IMR-90 (cell line): ENCODE measurements around the gene FGF3. TPM values are rescaled to one million over a fixed set of nuclear protein-coding genes. Genes with fewer than 3 reads are reported as not detected.

ENCODE experiments used
- ATAC-seq: fragments of 200-7000 bp; cut with Tn5 transposase; 2 replicates; pipeline ENCODE4 v1.9.1; 2020; ENCODE audit warnings: low read depth, mild to moderate bottlenecking, moderate library complexity
- BruUV-seq: library from RNA; stranded (reverse); fragments of 400-500 nt; replicated peaks from 2 replicates; lab custom pipeline; 2021; lab: Mats Ljungman, UMichigan
- CTCF ChIA-PET: fragments of 300-600 bp; formaldehyde crosslinking; extraction: SDS; loops from one replicate; lab custom pipeline; 2021; ENCODE audit warnings: antibody characterized with exemption; lab: Yijun Ruan, JAX
- POLR2A ChIA-PET: fragments of 300-600 bp; sonication (Branson Sonifier 250); formaldehyde crosslinking; loops from one replicate; lab custom pipeline; 2022; ENCODE audit warnings: antibody characterized with exemption; ENCODE audit not compliant: unreplicated experiment; lab: Charles Lee
- DNase-seq: peaks from one replicate; pipeline ENCODE4 v3.0.0; 2013
- H2AFZ ChIP-seq: replicated peaks from 2 replicates; pipeline ENCODE3; 2013; ENCODE audit warnings: low read length, mild to moderate bottlenecking; ENCODE audit not compliant: poor library complexity
- H2AK5ac ChIP-seq: 2 replicates; pipeline ENCODE4 v1.6.1; 2013; ENCODE audit warnings: low read depth, low read length, inconsistent platforms
- H2AK9ac ChIP-seq: replicated peaks from 2 replicates; pipeline ENCODE3; 2013; ENCODE audit warnings: mild to moderate bottlenecking, low read depth, low read length, moderate library complexity; ENCODE audit not compliant: poor library complexity
- H2BK120ac ChIP-seq: 2 replicates; pipeline ENCODE4 v1.6.1; 2013; ENCODE audit warnings: low read depth, low read length, inconsistent platforms
- H2BK15ac ChIP-seq: 3 replicates; pipeline ENCODE4 v1.6.1; 2013; ENCODE audit warnings: low read depth, low read length, inconsistent platforms
- H2BK20ac ChIP-seq: 2 replicates; pipeline ENCODE4 v1.6.1; 2013; ENCODE audit warnings: low read depth, mild to moderate bottlenecking, inconsistent platforms, low read length, moderate library complexity
- H2BK5ac ChIP-seq: 2 replicates; pipeline ENCODE4 v1.6.1; 2013; ENCODE audit warnings: mild to moderate bottlenecking, low read depth, low read length, inconsistent platforms; ENCODE audit not compliant: poor library complexity, severe bottlenecking
- H3K14ac ChIP-seq: replicated peaks from 2 replicates; pipeline ENCODE4 v1.6.1; 2013; ENCODE audit warnings: low read depth, low read length, inconsistent platforms
- H3K18ac ChIP-seq: 2 replicates; pipeline ENCODE4 v1.6.1; 2013; ENCODE audit warnings: low read depth, low read length, control low read depth
- H3K23ac ChIP-seq: 2 replicates; pipeline ENCODE4 v1.6.1; 2013; ENCODE audit warnings: low read depth, low read length, inconsistent platforms
- H3K27ac ChIP-seq: 2 replicates; pipeline ENCODE4 v1.5.1; 2013; ENCODE audit warnings: mild to moderate bottlenecking, control low read depth, low read length; ENCODE audit not compliant: insufficient read depth
- H3K27me3 ChIP-seq: 2 replicates; pipeline ENCODE4 v1.6.1; 2013; ENCODE audit warnings: low read length; ENCODE audit not compliant: control insufficient read depth, insufficient read depth
- H3K36me3 ChIP-seq: 2 replicates; pipeline ENCODE4 v1.6.1; 2013; ENCODE audit warnings: low read length, mixed read lengths; ENCODE audit not compliant: control insufficient read depth, insufficient read depth
- H3K4ac ChIP-seq: 2 replicates; pipeline ENCODE4 v1.6.1; 2013; ENCODE audit warnings: low read depth, low read length, inconsistent platforms
- H3K4me1 ChIP-seq: 2 replicates; pipeline ENCODE4 v1.6.1; 2013; ENCODE audit warnings: low read length, mixed read lengths; ENCODE audit not compliant: control insufficient read depth, insufficient read depth
- H3K4me2 ChIP-seq: 2 replicates; pipeline ENCODE4 v1.6.1; 2013; ENCODE audit warnings: low read depth, mild to moderate bottlenecking, control low read depth, low read length, moderate library complexity
- H3K4me3 ChIP-seq: 2 replicates; pipeline ENCODE4 v1.5.1; 2013; ENCODE audit warnings: low read depth, mild to moderate bottlenecking, control low read depth, low read length, moderate library complexity; ENCODE audit not compliant: insufficient read depth
- H3K56ac ChIP-seq: 2 replicates; pipeline ENCODE4 v1.6.1; 2013; ENCODE audit warnings: low read length, inconsistent platforms; ENCODE audit not compliant: insufficient read depth; ENCODE audit errors: extremely low read depth
- H3K79me1 ChIP-seq, 2 experiments: 2 replicates each; pipeline ENCODE4 v1.6.1; 2013; ENCODE audit warnings: low read length in 2 of 2, inconsistent platforms in 1 of 2, low read depth in 1 of 2
- H3K9ac ChIP-seq: 2 replicates; pipeline ENCODE4 v1.6.1; 2013; ENCODE audit warnings: low read depth, low read length, control low read depth
- H3K9me1 ChIP-seq: 2 replicates; pipeline ENCODE4 v1.6.1; 2013; ENCODE audit warnings: low read length, inconsistent platforms; ENCODE audit not compliant: insufficient read depth
- H3K9me3 ChIP-seq: 2 replicates; pipeline ENCODE4 v1.6.1; 2013; ENCODE audit warnings: low read length; ENCODE audit not compliant: control insufficient read depth, insufficient read depth
- H4K20me1 ChIP-seq: 2 replicates; pipeline ENCODE4 v1.6.1; 2013; ENCODE audit warnings: low read length, inconsistent platforms; ENCODE audit not compliant: insufficient read depth
- H4K5ac ChIP-seq: 2 replicates; pipeline ENCODE4 v1.6.1; 2013; ENCODE audit warnings: mild to moderate bottlenecking, low read depth, low read length, control low read depth
- H4K8ac ChIP-seq, 2 experiments: 2 replicates each; pipeline ENCODE4 v1.6.1; 2013; ENCODE audit warnings: low read depth in 2 of 2, low read length in 2 of 2, control low read depth in 1 of 2, inconsistent platforms in 1 of 2
- H4K91ac ChIP-seq: 2 replicates; pipeline ENCODE4 v1.6.1; 2013; ENCODE audit warnings: low read depth, low read length, inconsistent platforms; ENCODE audit not compliant: insufficient read depth
- BHLHE40 ChIP-seq: fragments of 150-350 bp; IDR thresholded peaks from 2 replicates; pipeline ENCODE4 v1.6.1; 2016; ENCODE audit warnings: mild to moderate bottlenecking, low read depth, low read length
- CEBPB ChIP-seq: IDR thresholded peaks from 2 replicates; pipeline ENCODE4 v1.6.1; 2012; ENCODE audit warnings: low read depth, low read length, improper control_type of control experiment
- ELK1 ChIP-seq: fragments of 150-350 bp; IDR thresholded peaks from 2 replicates; pipeline ENCODE4 v1.6.1; 2016; ENCODE audit warnings: low read depth, mild to moderate bottlenecking, low read length, moderate library complexity, borderline replicate concordance
- FOS ChIP-seq: fragments of 150-350 bp; IDR thresholded peaks from 2 replicates; pipeline ENCODE4 v1.6.1; 2016; ENCODE audit warnings: low read depth, low read length
- MAFK ChIP-seq: IDR thresholded peaks from 2 replicates; pipeline ENCODE4 v1.6.1; 2012; ENCODE audit warnings: low read depth, low read length, improper control_type of control experiment
- MAZ ChIP-seq: IDR thresholded peaks from 2 replicates; pipeline ENCODE4 v1.6.1; 2012; ENCODE audit warnings: low read depth, mild to moderate bottlenecking, low read length, improper control_type of control experiment, moderate library complexity, borderline replicate concordance
- MXI1 ChIP-seq: IDR thresholded peaks from 2 replicates; pipeline ENCODE4 v1.6.1; 2012; ENCODE audit warnings: low read depth, mild to moderate bottlenecking, low read length, moderate library complexity, borderline replicate concordance
- NFE2L2 ChIP-seq: fragments of 150-350 bp; IDR thresholded peaks from 2 replicates; pipeline ENCODE4 v1.6.1; 2016; ENCODE audit warnings: low read depth, mild to moderate bottlenecking, low read length
- POLR2A ChIP-seq: IDR thresholded peaks from 2 replicates; pipeline ENCODE4 v1.6.1; 2012; ENCODE audit warnings: mild to moderate bottlenecking, low read depth, low read length
- RAD21 ChIP-seq: IDR thresholded peaks from 2 replicates; pipeline ENCODE4 v1.6.1; 2012; ENCODE audit warnings: low read length, improper control_type of control experiment
- RCOR1 ChIP-seq: IDR thresholded peaks from 2 replicates; pipeline ENCODE4 v1.6.1; 2012; ENCODE audit warnings: mild to moderate bottlenecking, low read length, improper control_type of control experiment; ENCODE audit not compliant: insufficient replicate concordance
- RFX5 ChIP-seq: IDR thresholded peaks from 2 replicates; pipeline ENCODE4 v1.8.0; 2012; ENCODE audit warnings: low read depth, mild to moderate bottlenecking, low read length, moderate library complexity
- SMC3 ChIP-seq: fragments of 150-350 bp; IDR thresholded peaks from 2 replicates; pipeline ENCODE4 v1.6.1; 2016; ENCODE audit warnings: low read depth, mild to moderate bottlenecking, antibody characterized with exemption, low read length, moderate library complexity
- WGBS, 2 experiments: methylation state at CpG; one replicate each; pipeline versions ENCODE4 v1.1.5 to v1.1.7; 2013; ENCODE audit warnings: missing lambda C conversion rate in 2 of 2; ENCODE audit not compliant: insufficient read length in 1 of 2; ENCODE audit errors: extremely low coverage in 2 of 2; 5-methylcytosine and 5-hydroxymethylcytosine counted together
- dilution Hi-C: fragments of 300-500 bp; cut with HindIII; formaldehyde crosslinking; loops from one replicate; pipeline ENCODE4 v1.14.3; 2018; ENCODE audit warnings: low sequenced_read_pairs; ENCODE audit not compliant: unreplicated experiment
- in situ Hi-C: fragments of 300-500 bp; cut with MboI; formaldehyde crosslinking; loops from 3 replicates; pipeline ENCODE4 v1.14.3; 2019; ENCODE audit warnings: low sequenced_read_pairs, inconsistent platforms, mixed read lengths
- intact Hi-C: fragments of 100-400 bp; cut with micrococcal nuclease; formaldehyde crosslinking; loops from 2 replicates; pipeline ENCODE4 v1.10.0; 2022
- polyA plus RNA-seq, 3 experiments: library from polyadenylated mRNA; depleted of rRNA; stranded (reverse); fragments of >200 nt; gene quantifications; 2 replicates each; pipeline ENCODE4 v1.2.3, GENCODE V29; 2012; ENCODE audit warnings: low replicate concordance in 1 of 3
- total RNA-seq: library from RNA; depleted of rRNA; stranded (reverse); fragments of >200 nt; gene quantifications from 2 replicates; pipeline ENCODE4 v1.2.3, GENCODE V29; 2012
- TF ChIP-seq, protein P1 (sequence below): fragments of 150-350 bp; IDR thresholded peaks from 2 replicates; pipeline ENCODE4 v1.6.1; 2017; ENCODE audit warnings: mild to moderate bottlenecking, antibody characterized with exemption, low read length, low read depth
- TF ChIP-seq, protein P2 (sequence below): conservative IDR thresholded peaks from 2 replicates; pipeline ENCODE4 v1.5.1; 2012; ENCODE audit warnings: mild to moderate bottlenecking, low read depth, low read length, improper control_type of control experiment

The FGF3 gene
- total and polyA plus RNA-seq, 2 of the 4 experiments (the other 2 are of a cell fraction), result not detected

DNA sequence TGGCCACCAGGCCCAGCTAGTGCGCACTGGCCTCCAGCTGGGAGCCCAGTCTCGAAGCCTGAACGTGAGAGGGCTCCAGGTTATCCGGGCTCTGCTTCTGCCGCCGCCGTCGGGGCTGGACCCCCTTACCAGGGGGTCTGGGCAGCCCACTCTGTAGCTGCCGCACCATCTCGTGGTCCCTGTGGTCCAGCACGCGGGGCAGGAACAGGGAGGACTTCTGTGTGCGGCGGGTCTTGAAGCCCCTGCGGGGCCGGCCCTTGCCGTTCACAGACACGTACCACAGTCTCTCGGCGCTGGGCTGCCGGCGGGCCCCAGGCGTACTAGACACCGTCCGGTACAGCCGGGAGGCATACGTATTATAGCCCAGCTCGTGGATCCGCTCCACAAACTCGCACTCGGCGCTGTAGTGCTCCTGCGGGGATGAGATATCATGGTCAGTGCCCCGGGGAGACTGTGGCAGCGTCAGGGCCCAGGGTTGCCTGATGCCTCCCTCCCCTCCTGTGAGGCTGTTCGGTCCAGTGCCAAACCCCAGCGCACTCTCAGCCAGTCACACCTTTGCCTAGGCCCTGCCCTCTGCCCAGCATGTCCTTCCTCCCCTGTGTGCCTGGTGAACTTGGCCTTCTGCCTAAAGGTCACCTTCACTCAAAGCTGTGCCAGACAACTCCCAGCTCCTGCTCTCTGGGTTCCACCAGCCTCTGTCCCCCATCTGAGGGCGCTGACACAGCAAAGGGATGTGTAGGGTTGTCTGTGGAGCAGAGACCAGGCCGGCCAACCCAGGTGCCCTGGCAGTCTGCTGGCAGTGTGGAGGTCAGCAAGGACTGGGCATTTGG is 8.7 kb downstream of the FGF3 start:
- Histone ChIP-seq H2BK20ac (no peak overlapping the region), H3K18ac (no peak overlapping the region), H3K36me3 (no peaks in the 10 kb centered on the region), H4K8ac (no peak overlapping the region), H3K4me1 (no peaks in the 10 kb centered on the region; the same call in 1 of the 2 replicates), H3K4ac (no peak overlapping the region), H2BK15ac (no peak overlapping the region), H2AK9ac (no peak overlapping the region), H4K91ac (no peak overlapping the region), H3K23ac (no peak overlapping the region), H4K20me1 (peaks cover 3% of the 10 kb centered on the region; the same call in 1 of the 2 replicates), H4K5ac (no peak overlapping the region), H3K79me1 (no peaks in the 10 kb centered on the region), H3K9me1 (no peaks in the 10 kb centered on the region), H2BK5ac (no peak overlapping the region), H3K27ac (no peak overlapping the region), H2BK120ac (no peak overlapping the region), H3K56ac (no peak overlapping the region), H3K14ac (no peak overlapping the region), H3K9me3 (peaks cover 2% of the 10 kb centered on the region; the same call in 1 of the 2 replicates), H3K27me3 (peaks cover 37% of the 10 kb centered on the region), H2AK5ac (no peak overlapping the region), H2AFZ (no peak overlapping the region), H3K9ac (no peak overlapping the region), H3K4me3 (no peak overlapping the region), H3K4me2 (no peak overlapping the region)
- intact Hi-C loops, result no loop called here
- WGBS, 2 experiments, result 90% methylated on average over 28 of the region's 39 CpGs; no CpG with 5 or more reads in 1 of the 2 experiments
- ATAC-seq (no peak), DNase-seq (no peak)
- CTCF ChIA-PET, result interaction anchor here (1.2 kb wide), 1 partner anchor 92 kb away, joined by 3 read pairs; no protein-coding TSS in a partner anchor
- dilution Hi-C loops, result no loop called here
- POLR2A ChIA-PET, result no interaction called here
- in situ Hi-C loops, result no loop called here
- BruUV-seq, result no TSS peak
- TF ChIP-seq FOS (no peak), POLR2A (no peak), NFE2L2 (no peak), MAFK (no peak), BHLHE40 (no peak), MAZ (no peak), RAD21 (no peak), RCOR1 (no peak), ELK1 (no peak), MXI1 (no peak), SMC3 (no peak), CEBPB (no peak), RFX5 (no peak)
- TF ChIP-seq, protein P1, sequence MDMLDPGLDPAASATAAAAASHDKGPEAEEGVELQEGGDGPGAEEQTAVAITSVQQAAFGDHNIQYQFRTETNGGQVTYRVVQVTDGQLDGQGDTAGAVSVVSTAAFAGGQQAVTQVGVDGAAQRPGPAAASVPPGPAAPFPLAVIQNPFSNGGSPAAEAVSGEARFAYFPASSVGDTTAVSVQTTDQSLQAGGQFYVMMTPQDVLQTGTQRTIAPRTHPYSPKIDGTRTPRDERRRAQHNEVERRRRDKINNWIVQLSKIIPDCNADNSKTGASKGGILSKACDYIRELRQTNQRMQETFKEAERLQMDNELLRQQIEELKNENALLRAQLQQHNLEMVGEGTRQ, result no peak
- TF ChIP-seq, protein P2, sequence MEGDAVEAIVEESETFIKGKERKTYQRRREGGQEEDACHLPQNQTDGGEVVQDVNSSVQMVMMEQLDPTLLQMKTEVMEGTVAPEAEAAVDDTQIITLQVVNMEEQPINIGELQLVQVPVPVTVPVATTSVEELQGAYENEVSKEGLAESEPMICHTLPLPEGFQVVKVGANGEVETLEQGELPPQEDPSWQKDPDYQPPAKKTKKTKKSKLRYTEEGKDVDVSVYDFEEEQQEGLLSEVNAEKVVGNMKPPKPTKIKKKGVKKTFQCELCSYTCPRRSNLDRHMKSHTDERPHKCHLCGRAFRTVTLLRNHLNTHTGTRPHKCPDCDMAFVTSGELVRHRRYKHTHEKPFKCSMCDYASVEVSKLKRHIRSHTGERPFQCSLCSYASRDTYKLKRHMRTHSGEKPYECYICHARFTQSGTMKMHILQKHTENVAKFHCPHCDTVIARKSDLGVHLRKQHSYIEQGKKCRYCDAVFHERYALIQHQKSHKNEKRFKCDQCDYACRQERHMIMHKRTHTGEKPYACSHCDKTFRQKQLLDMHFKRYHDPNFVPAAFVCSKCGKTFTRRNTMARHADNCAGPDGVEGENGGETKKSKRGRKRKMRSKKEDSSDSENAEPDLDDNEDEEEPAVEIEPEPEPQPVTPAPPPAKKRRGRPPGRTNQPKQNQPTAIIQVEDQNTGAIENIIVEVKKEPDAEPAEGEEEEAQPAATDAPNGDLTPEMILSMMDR, result no peak
